ENCODE data around the gene EPHX1.

Gene EPHX1

DNA sequence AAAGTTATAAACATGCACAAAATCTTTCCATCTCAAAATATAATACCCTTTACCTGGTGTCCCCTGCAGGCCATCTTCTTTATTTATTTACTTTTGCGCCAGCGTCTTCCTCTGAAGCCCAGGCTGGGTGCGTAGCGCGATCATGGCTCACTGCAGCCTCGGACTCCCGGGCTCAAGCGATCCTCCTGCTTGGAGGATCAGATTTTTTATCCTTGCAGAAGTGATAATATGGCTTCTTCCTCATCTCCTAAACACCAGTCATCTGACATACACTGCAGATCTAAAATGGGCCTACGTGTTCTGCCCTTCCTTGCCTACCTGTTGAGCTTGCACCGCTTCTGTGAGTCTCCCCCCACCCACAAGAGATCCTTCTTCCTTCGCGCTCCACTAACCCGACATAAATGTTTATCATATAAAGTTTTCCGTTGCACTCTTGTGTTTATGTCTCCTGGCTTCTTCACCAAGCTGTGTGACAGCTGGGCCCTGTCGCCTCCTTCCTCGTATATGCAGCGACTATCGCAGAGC is 32.8 kb upstream of the EPHX1 start:
- TF ChIP-seq TAF1 (IDR thresholded peaks at IDR 0.05; ENCODE audit: borderline replicate concordance, insufficient read depth, low read length) = no peak
- TF ChIP-seq POLR2AphosphoS5 (IDR thresholded peaks at IDR 0.05; ENCODE audit: low read depth, low read length) = no peak
- TF ChIP-seq SIN3A (IDR thresholded peaks at IDR 0.05; ENCODE audit: borderline replicate concordance, insufficient read depth, low read length) = no peak
- TF ChIP-seq FOXP2 (optimal IDR thresholded peaks at IDR 0.05; ENCODE audit: borderline replicate concordance, extremely low read depth, extremely low read length, insufficient read depth) = no peak
- TF ChIP-seq, protein P1, sequence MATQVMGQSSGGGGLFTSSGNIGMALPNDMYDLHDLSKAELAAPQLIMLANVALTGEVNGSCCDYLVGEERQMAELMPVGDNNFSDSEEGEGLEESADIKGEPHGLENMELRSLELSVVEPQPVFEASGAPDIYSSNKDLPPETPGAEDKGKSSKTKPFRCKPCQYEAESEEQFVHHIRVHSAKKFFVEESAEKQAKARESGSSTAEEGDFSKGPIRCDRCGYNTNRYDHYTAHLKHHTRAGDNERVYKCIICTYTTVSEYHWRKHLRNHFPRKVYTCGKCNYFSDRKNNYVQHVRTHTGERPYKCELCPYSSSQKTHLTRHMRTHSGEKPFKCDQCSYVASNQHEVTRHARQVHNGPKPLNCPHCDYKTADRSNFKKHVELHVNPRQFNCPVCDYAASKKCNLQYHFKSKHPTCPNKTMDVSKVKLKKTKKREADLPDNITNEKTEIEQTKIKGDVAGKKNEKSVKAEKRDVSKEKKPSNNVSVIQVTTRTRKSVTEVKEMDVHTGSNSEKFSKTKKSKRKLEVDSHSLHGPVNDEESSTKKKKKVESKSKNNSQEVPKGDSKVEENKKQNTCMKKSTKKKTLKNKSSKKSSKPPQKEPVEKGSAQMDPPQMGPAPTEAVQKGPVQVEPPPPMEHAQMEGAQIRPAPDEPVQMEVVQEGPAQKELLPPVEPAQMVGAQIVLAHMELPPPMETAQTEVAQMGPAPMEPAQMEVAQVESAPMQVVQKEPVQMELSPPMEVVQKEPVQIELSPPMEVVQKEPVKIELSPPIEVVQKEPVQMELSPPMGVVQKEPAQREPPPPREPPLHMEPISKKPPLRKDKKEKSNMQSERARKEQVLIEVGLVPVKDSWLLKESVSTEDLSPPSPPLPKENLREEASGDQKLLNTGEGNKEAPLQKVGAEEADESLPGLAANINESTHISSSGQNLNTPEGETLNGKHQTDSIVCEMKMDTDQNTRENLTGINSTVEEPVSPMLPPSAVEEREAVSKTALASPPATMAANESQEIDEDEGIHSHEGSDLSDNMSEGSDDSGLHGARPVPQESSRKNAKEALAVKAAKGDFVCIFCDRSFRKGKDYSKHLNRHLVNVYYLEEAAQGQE (IDR thresholded peaks at IDR 0.05; ENCODE audit: insufficient read depth in 1 of 2, low read depth in 2 of 2, low read length in 2 of 2) = no peak

DNA sequence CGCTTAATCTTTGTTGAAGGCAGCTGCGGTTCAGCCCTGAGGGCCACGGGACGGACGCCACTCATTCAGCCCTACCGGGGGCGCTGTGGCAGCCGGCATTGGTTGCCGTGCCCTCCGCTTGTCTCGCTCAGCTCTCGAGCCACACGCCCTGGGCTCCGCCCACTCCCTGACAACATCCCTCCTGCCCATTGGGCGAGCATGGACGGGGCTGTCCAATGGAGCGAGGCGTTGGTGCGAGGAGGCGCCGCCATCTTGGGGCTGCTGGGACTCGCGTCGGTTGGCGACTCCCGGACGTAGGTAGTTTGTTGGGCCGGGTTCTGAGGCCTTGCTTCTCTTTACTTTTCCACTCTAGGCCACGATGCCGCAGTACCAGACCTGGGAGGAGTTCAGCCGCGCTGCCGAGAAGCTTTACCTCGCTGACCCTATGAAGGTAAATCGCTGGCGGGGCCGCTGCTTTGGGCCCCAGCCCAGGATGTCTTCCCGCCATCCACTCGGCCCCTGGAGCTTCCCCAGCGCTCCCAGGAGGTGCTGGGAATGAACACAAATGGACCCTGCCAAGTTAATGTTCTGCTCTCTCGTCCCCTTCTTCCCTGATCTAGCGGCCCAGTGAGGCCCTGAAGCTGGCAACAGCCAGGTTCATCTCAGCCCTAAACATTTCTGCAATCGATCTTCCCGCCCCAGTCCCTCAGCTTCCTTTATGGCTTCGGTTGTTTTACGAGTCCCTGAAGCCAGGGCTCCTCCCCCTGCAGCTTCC is 32.2 kb upstream of the EPHX1 start, which contains the start of gene SRP9:
Gene SRP9, plus strand, starts transcription at position 244 of the 754 bp plus-strand sequence. Its CDS starts 115 bp downstream, at position 359.
- TF ChIP-seq POLR2AphosphoS5 (IDR thresholded peaks at IDR 0.05; ENCODE audit: low read depth, low read length) (peak; percentile 94; the same call in 1 of the 2 replicates), SIN3A (IDR thresholded peaks at IDR 0.05; ENCODE audit: borderline replicate concordance, insufficient read depth, low read length) (peak; percentile 71; the same call in 1 of the 2 replicates), FOXP2 (optimal IDR thresholded peaks at IDR 0.05; ENCODE audit: borderline replicate concordance, extremely low read depth, extremely low read length, insufficient read depth) (peak; percentile 97), TAF1 (IDR thresholded peaks at IDR 0.05; ENCODE audit: borderline replicate concordance, insufficient read depth, low read length) (peak; percentile 73; the same call in 1 of the 2 replicates)
- TF ChIP-seq, protein P1 (IDR thresholded peaks at IDR 0.05; ENCODE audit: insufficient read depth in 1 of 2, low read depth in 2 of 2, low read length in 2 of 2) = no peak

DNA sequence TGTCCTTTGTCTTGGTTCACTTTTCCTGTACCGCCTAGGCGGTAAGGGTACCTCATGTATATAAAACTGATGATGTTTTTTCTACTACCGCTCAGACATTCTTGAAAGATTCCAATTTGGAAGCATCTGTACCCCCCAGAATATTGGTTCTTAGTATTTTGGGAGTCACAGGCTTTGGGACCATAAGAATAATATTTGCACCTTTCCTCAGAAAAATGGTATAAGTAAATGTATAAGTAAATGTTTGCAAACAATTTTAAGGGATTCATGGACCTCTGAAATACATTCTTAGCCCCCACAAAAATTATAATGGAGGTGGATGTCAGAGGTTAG is 31.6 kb upstream of the EPHX1 start:
- TF ChIP-seq TAF1 (IDR thresholded peaks at IDR 0.05; ENCODE audit: borderline replicate concordance, insufficient read depth, low read length) (peak; percentile 77; the same call in 1 of the 2 replicates), POLR2AphosphoS5 (IDR thresholded peaks at IDR 0.05; ENCODE audit: low read depth, low read length) (no peak)

DNA sequence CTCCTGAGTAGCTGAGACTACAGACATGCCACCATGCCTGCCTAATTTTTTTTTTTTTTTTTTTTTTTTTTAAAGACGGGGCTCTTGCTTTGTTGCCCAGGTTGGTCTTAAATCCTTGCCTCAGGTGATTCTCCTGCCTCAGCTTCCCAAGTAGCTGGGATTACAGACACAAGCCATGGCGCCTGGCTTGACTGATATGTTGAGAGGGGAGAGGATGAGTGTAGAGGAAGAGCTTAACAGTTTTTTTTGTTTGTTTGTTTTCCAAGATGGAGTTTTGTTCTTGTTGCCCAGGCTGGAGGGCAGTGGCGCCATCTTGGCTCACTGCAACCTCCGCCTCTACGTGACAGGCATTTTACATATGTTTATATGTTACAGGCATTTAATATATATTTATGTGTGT is 29.8 kb upstream of the EPHX1 start:
- TF ChIP-seq, protein P1 (IDR thresholded peaks at IDR 0.05; ENCODE audit: insufficient read depth in 1 of 2, low read depth in 2 of 2, low read length in 2 of 2) = no peak
- TF ChIP-seq POLR2AphosphoS5 (IDR thresholded peaks at IDR 0.05; ENCODE audit: low read depth, low read length) (no peak), FOXP2 (optimal IDR thresholded peaks at IDR 0.05; ENCODE audit: borderline replicate concordance, extremely low read depth, extremely low read length, insufficient read depth) (no peak), TAF1 (IDR thresholded peaks at IDR 0.05; ENCODE audit: borderline replicate concordance, insufficient read depth, low read length) (no peak)

DNA sequence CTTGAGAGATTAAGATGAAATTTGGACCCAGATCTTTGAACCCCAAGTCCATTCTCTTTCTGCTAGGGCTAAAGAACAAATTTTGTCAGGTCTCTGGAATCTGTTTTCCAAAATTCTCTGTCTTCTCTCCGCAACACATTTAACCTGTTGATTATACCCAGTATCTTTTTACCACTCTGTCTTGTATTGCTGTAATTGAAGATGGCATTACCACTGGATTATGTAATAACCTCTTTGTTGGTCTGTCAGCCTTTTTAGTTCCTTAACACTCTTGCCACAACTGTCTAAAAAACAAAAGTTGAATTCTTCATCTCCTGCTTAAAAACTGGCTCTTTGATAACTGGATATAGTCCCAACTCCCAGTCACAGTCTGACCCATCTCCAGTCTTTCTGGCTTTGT is 29.3 kb upstream of the EPHX1 start:
- TF ChIP-seq FOXP2 (optimal IDR thresholded peaks at IDR 0.05; ENCODE audit: borderline replicate concordance, extremely low read depth, extremely low read length, insufficient read depth) (no peak), POLR2AphosphoS5 (IDR thresholded peaks at IDR 0.05; ENCODE audit: low read depth, low read length) (no peak)
- TF ChIP-seq, protein P1 (IDR thresholded peaks at IDR 0.05; ENCODE audit: insufficient read depth in 1 of 2, low read depth in 2 of 2, low read length in 2 of 2) = no peak
